OCI-LY1 (cell line): Measurements from ENCODE around the gene FEM1A.

Experiments
- EZH2 ChIP-seq: fragments of 200-600 bp; sonication (generic), shearing (Covaris generic); IDR thresholded peaks from 2 replicates; pipeline ENCODE4 v1.8.0; 2017; ENCODE audit warnings: borderline replicate concordance, mixed run types, mild to moderate bottlenecking, antibody characterized with exemption, low read length, moderate library complexity, mixed read lengths
- TF ChIP-seq, protein P1 (sequence below): fragments of 200-600 bp; sonication (generic), shearing (Covaris generic); IDR thresholded peaks from 2 replicates; pipeline ENCODE4 v1.5.1; 2017; ENCODE audit warnings: mild to moderate bottlenecking, antibody characterized with exemption, low read length, moderate library complexity, mixed read lengths

DNA sequence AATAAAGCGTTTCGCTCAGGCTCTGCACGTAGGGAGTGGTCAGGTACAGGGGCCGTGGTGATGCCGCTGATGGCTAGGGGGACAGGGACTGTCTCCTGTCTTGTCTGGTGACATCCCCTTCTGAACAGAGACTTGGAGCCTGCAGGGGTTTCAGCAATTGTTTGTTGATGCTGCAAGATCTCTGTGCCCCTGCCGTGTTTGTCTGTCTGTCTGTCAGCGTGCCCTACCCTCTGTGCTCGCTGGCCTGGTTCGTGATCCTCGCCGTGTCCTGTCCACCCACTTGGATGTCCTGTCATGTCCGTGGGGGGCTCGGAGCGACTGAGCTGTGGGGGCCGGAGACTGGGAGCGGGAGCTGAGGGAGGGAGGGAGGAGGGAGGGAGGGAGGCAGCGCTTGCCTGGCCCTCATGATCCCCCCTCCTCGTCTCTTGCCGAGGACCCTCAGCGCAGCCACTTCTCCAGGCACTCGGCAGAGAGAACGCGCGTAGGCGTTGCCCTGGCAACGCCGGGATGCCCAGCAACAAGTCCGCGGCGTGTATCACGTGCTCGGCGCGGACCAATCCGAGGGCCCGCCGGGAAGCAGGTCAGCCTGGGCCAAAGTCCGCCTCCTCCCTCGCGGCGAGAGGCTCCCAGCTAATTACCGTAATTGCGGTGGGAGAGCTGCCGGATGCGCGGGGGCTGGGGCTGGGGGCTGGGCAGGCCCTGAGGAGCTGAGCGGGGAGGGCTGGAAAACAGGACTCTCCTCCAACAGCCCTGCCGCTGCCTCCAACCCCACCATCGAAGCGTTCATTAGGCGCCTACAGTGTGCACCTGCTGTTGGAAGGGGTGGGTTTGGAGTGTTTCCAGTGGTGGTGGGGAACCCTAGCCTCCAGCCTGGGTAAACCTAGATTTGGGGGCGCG lies 31.9 kb upstream of the FEM1A start:
- TF ChIP-seq, protein P1, sequence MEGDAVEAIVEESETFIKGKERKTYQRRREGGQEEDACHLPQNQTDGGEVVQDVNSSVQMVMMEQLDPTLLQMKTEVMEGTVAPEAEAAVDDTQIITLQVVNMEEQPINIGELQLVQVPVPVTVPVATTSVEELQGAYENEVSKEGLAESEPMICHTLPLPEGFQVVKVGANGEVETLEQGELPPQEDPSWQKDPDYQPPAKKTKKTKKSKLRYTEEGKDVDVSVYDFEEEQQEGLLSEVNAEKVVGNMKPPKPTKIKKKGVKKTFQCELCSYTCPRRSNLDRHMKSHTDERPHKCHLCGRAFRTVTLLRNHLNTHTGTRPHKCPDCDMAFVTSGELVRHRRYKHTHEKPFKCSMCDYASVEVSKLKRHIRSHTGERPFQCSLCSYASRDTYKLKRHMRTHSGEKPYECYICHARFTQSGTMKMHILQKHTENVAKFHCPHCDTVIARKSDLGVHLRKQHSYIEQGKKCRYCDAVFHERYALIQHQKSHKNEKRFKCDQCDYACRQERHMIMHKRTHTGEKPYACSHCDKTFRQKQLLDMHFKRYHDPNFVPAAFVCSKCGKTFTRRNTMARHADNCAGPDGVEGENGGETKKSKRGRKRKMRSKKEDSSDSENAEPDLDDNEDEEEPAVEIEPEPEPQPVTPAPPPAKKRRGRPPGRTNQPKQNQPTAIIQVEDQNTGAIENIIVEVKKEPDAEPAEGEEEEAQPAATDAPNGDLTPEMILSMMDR: no peak
- no peak for TF ChIP-seq EZH2
